Psoas muscle (tissue), 8 donors: Measurements from ENCODE around the gene SIDT1. TPM values are rescaled to one million over a fixed set of nuclear protein-coding genes. Genes with fewer than 3 reads are reported as not detected.

ENCODE experiments used
- ATAC-seq, 4 donors: fragments of 200-7000 bp; cut with Tn5 transposase; one replicate each; pipeline ENCODE4 v1.9.1; 2020; ENCODE audit warnings: moderate library complexity in 3 of 4, mild to moderate bottlenecking in 2 of 4
- DNase-seq, 2 donors: peaks; one replicate each; pipeline ENCODE4 v3.0.0-alpha.2; 2020
- H3K27ac ChIP-seq: fragments of 200-600 bp; one replicate; pipeline ENCODE4 v1.8.0; 2022
- H3K27me3 ChIP-seq, 3 donors: fragments of 200-600 bp in 1 of 3; one replicate each; pipeline versions ENCODE4 v1.6.1 to v1.8.0; 2013 to 2022; ENCODE audit warnings: low read length in 2 of 3, mild to moderate bottlenecking in 2 of 3, moderate library complexity in 1 of 3; ENCODE audit not compliant: insufficient read depth in 3 of 3
- H3K36me3 ChIP-seq, 2 donors: fragments of 200-600 bp in 1 of 2; one replicate each; pipeline versions ENCODE4 v1.6.1 to v1.8.0; 2013 to 2022; ENCODE audit warnings: low read depth in 1 of 2, mild to moderate bottlenecking in 1 of 2, moderate library complexity in 1 of 2; ENCODE audit not compliant: insufficient read depth in 1 of 2
- H3K4me1 ChIP-seq: fragments of 200-600 bp; one replicate; pipeline ENCODE4 v1.8.0; 2022
- H3K4me3 ChIP-seq: fragments of 200-600 bp; one replicate; pipeline ENCODE4 v1.8.0; 2022; ENCODE audit warnings: mild to moderate bottlenecking
- H3K9me3 ChIP-seq: fragments of 200-600 bp; one replicate; pipeline ENCODE4 v1.8.0; 2022
- CTCF ChIP-seq: fragments of 200-600 bp; IDR thresholded peaks from one replicate; pipeline ENCODE4 v1.8.0; 2022; ENCODE audit warnings: antibody characterized with exemption
- WGBS, 3 donors: extraction: QIAGEN DNeasy Blood & Tissue Kit; methylation state at CpG; one replicate each; pipeline versions ENCODE4 v1.1.6 to v1.1.7; 2013; 5-methylcytosine and 5-hydroxymethylcytosine counted together
- intact Hi-C, 2 donors: fragments of 100-400 bp; cut with DNase I; formaldehyde crosslinking; loops; one replicate each; pipeline versions ENCODE4 v1.11.0 to v1.14.2; 2022
- polyA plus RNA-seq, 3 donors: library from polyadenylated mRNA; stranded (reverse); fragments of 200-250 nt; gene quantifications; one replicate each; pipeline ENCODE4 v1.2.3, GENCODE V29; 2013
- total RNA-seq, 4 donors: library from RNA; stranded (reverse); fragmentation: NEBNext Ultra II Directional in 2 of 4; extraction: Animal tissue kit (Norgen Biotek cat#: 25700) in 2 of 4; gene quantifications; one replicate each; pipeline versions ENCODE4 v1.2.1 to v1.2.4, GENCODE V29; 2021 to 2023
- donor health status: healthy with polysubstance abuse.
- donor health status: DM: no; HTN: no; CAD: no; lungs with moderate emphysema.
- donor health status: Bipolar disorder and iron deficiency.
- donor health status: healthy.
- donor health status: DM: yes; HTN: yes; CAD: no.
- donor health status: DM: no; HTN: no; CAD: no.
- donor health status: DM: no; HTN: no; CAD: no.
- donor health status: DM: yes; HTN: yes; CAD: no.

The SIDT1 gene
- total and polyA plus RNA-seq, 7 donors = 0.08 to 0.48 (median 0.34) TPM; not detected in 1

- intact Hi-C loops = no loop called here
- Histone ChIP-seq H3K36me3 (no peaks in the 10 kb centered on the region), H3K9me3 (no peaks in the 10 kb centered on the region), H3K4me1 (no peaks in the 10 kb centered on the region), H3K4me3 (no peak overlapping the region), H3K27me3 (no peaks in the 10 kb centered on the region), H3K27ac (no peak overlapping the region)
- no peak for DNase-seq
- TF ChIP-seq CTCF = no peak
- no peak for ATAC-seq
- 96 to 97% (median 97%) methylated on average over 3 of the region's 3 CpGs for WGBS, 3 donors
These were observed 106.6 kb downstream of the SIDT1 start for GRCh38 chr3:113638910-113639309.

- Histone ChIP-seq H3K9me3 (peaks cover 10% of the 10 kb centered on the region), H3K36me3 (no peaks in the 10 kb centered on the region), H3K4me3 (no peak overlapping the region), H3K4me1 (peaks cover 12% of the 10 kb centered on the region), H3K27ac (no peak overlapping the region), H3K27me3 (no peaks in the 10 kb centered on the region)
- no peak for DNase-seq
- WGBS, 3 donors = 96 to 97% (median 96%) methylated on average over 7 of the region's 7 CpGs
- intact Hi-C loops = no loop called here
- ATAC-seq = no peak
- no peak for TF ChIP-seq CTCF
These were observed 111.2 kb downstream of the SIDT1 start for GRCh38 chr3:113643583-113643982.

- no peak for DNase-seq
- ATAC-seq = peak in 1 of 4 donors; percentile 56
- no peak overlapping the region for H3K27ac ChIP-seq
- H3K27me3 ChIP-seq = no peaks in the 10 kb centered on the region
- H3K4me3 ChIP-seq = no peak overlapping the region
- peaks cover 21% of the 10 kb centered on the region for H3K4me1 ChIP-seq
- intact Hi-C loops = no loop called here
- peaks cover 10% of the 10 kb centered on the region for H3K9me3 ChIP-seq
- H3K36me3 ChIP-seq = no peaks in the 10 kb centered on the region
- no peak for TF ChIP-seq CTCF
These were observed 116.2 kb downstream of the SIDT1 start for GRCh38 chr3:113648524-113648923.

GRCh38 chr3:113649174-113649845 is 117.0 kb downstream of the SIDT1 start:
- ATAC-seq (peak in 3 of 4 donors; percentile 35 to 71 (median 41)), DNase-seq (no peak)
- no peak for TF ChIP-seq CTCF
- H3K4me1 ChIP-seq = peaks cover 27% of the 10 kb centered on the region
- no peaks in the 10 kb centered on the region for H3K27me3 ChIP-seq
- no peak overlapping the region for H3K4me3 ChIP-seq
- H3K27ac ChIP-seq = no peak overlapping the region
- H3K36me3 ChIP-seq = no peaks in the 10 kb centered on the region
- peaks cover 10% of the 10 kb centered on the region for H3K9me3 ChIP-seq
- intact Hi-C loops = no loop called here
- whole genome bisulfite sequencing, 3 donors = 58 to 73% (median 62%) methylated on average over 6 of the region's 6 CpGs

- H3K4me1 ChIP-seq = peaks cover 48% of the 10 kb centered on the region
- DNase-seq (no peak), ATAC-seq (no peak)
- H3K27me3 ChIP-seq = no peaks in the 10 kb centered on the region
- H3K9me3 ChIP-seq = no peaks in the 10 kb centered on the region
- no peak for TF ChIP-seq CTCF
- H3K4me3 ChIP-seq = no peak overlapping the region
- peaks cover 5 to 9% of the 10 kb centered on the region in 2 donors for H3K36me3 ChIP-seq
- intact Hi-C loops = loop anchor here in 1 of 2 donors (10.0 kb wide), 1 partner anchor 90 kb away; the partner anchor contains the start of genes ATP6V1A and NAA50
- WGBS, 3 donors = 74 to 84% (median 83%) methylated on average over 1 of the region's 1 CpG
- peak overlapping the region; percentile 63 for H3K27ac ChIP-seq
These were observed 122.0 kb downstream of the SIDT1 start for GRCh38 chr3:113654310-113654709.
